HepG2 (cell line): ENCODE data around the gene NPNT.

ENCODE experiments used
- CTCF ChIP-seq: sonication (generic); formaldehyde crosslinking; IDR thresholded peaks from 2 replicates; pipeline ENCODE4 v1.5.0; 2020; ENCODE audit warnings: mild to moderate bottlenecking, missing genetic modification reagents, moderate library complexity
- JUN ChIP-seq: sonication (generic); formaldehyde crosslinking; IDR thresholded peaks from 2 replicates; pipeline ENCODE4 v1.4.0; 2020; ENCODE audit warnings: mild to moderate bottlenecking, missing genetic modification reagents
- JUND ChIP-seq: sonication (generic); formaldehyde crosslinking; IDR thresholded peaks from 2 replicates; pipeline ENCODE4 v1.8.0; 2022; ENCODE audit warnings: mild to moderate bottlenecking, missing genetic modification reagents
- MXI1 ChIP-seq: IDR thresholded peaks from 3 replicates; pipeline ENCODE4 v1.6.1; 2012; ENCODE audit warnings: low read depth, low read length, inconsistent platforms, borderline replicate concordance
- POLR2A ChIP-seq, 2 experiments: IDR thresholded peaks; 2 replicates each; pipeline ENCODE4 v1.6.1; 2011; ENCODE audit warnings: low read depth in 2 of 2, low read length in 2 of 2, mild to moderate bottlenecking in 1 of 2, moderate library complexity in 1 of 2; ENCODE audit not compliant: insufficient read depth in 1 of 2
- RAD21 ChIP-seq: fragments of 450-650 bp; formaldehyde crosslinking; IDR thresholded peaks from 2 replicates; pipeline ENCODE4 v1.5.0; 2020; ENCODE audit warnings: mild to moderate bottlenecking
- RELA ChIP-seq: sonication (generic); formaldehyde crosslinking; IDR thresholded peaks from 2 replicates; pipeline ENCODE4 v1.4.0; 2020; ENCODE audit warnings: missing genetic modification reagents
- SP1 ChIP-seq, 2 experiments: fragments of 450-650 bp in 1 of 2; sonication (generic) in 1 of 2; formaldehyde crosslinking in 1 of 2; IDR thresholded peaks; 2 replicates each; pipeline versions ENCODE4 v1.4.0 to v1.6.1; 2016 to 2020; ENCODE audit warnings: missing genetic modification reagents in 1 of 2
- ZC3H4 ChIP-seq: sonication (generic); formaldehyde crosslinking; IDR thresholded peaks from 2 replicates; pipeline ENCODE4 v1.4.0; 2020; ENCODE audit warnings: missing genetic modification reagents, borderline replicate concordance
- ZNF264 ChIP-seq: sonication (generic); formaldehyde crosslinking; IDR thresholded peaks from 2 replicates; pipeline ENCODE4 v1.4.0; 2020; ENCODE audit warnings: missing genetic modification reagents

GRCh38 chr4:105957680-105958079 is 62.4 kb downstream of the NPNT start:
- no peak for TF ChIP-seq JUND (CRISPR knock-in tag)
- no peak for TF ChIP-seq CTCF (CRISPR knock-in tag)
- no peak for TF ChIP-seq RELA (CRISPR knock-in tag)
- no peak for TF ChIP-seq ZNF264
- no peak for TF ChIP-seq RAD21 (CRISPR knock-in tag)
- no peak for TF ChIP-seq JUN (CRISPR knock-in tag)
- TF ChIP-seq ZC3H4 = no peak
- TF ChIP-seq MXI1 = no peak
- no peak for TF ChIP-seq POLR2A (IDR thresholded peaks at IDR 0.05; ENCODE audit: insufficient read depth in 1 of 2, low read depth in 2 of 2, low read length in 2 of 2)
- no peak for TF ChIP-seq SP1 (IDR thresholded peaks at IDR 0.05)
- TF ChIP-seq SP1 (CRISPR knock-in tag; IDR thresholded peaks at IDR 0.05) = no peak
